SK-N-MC (cell line): Measurements from ENCODE around the gene HOXC6.

Experiments
- EZH2 ChIP-seq: fragments of 200-600 bp; sonication (generic); IDR thresholded peaks from one replicate; pipeline ENCODE4 v1.6.1; 2017; ENCODE audit warnings: antibody characterized with exemption
- FOXP2 ChIP-seq: optimal IDR thresholded peaks from 2 replicates; pipeline ENCODE3; 2011; ENCODE audit warnings: mild to moderate bottlenecking, moderate library complexity; ENCODE audit not compliant: insufficient read depth; ENCODE audit errors: extremely low read length, control extremely low read depth
- POLR2AphosphoS5 ChIP-seq: IDR thresholded peaks from 2 replicates; pipeline ENCODE4 v1.6.1; 2012; ENCODE audit warnings: mild to moderate bottlenecking, low read depth, low read length, borderline replicate concordance

- TF ChIP-seq EZH2 = no peak
- no peak for TF ChIP-seq POLR2AphosphoS5
- no peak for TF ChIP-seq FOXP2
Measured at GRCh38 chr12:54015018-54015931, 13.0 kb upstream of the HOXC6 start.
